GM21515 (cell line): ENCODE measurements around the gene ESRRA.

Source experiments
- ATAC-seq: cut with Tn5 transposase; IDR thresholded peaks from one replicate; pipeline ENCODE4 v1.9.1; 2021; ENCODE audit not compliant: unreplicated experiment

ESRRA gene

GRCh38 chr11:64269540-64270220, 35.6 kb upstream of the ESRRA start:
- peak; percentile 57 for ATAC-seq

GRCh38 chr11:64275031-64275800, 30.1 kb upstream of the ESRRA start:
- no peak for ATAC-seq

DNA sequence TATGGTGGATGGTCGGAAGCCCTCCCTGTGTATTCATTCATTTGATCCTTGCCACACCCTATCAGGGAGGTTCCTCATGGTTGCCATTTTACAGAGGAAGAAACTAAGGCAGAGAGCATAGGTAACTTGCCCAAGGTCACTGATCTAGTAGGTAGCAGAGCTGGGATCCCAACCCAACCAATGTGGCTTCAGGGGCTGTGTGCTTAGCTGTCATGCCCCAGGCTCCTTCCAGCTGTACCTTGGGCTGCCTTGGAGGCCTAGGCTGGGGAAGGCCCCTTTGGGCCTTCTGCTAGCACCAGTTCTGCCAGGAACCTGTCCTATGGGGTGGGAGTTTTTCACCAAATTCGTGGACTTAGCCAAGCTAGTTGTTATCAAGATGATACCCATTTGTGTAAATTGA, 29.5 kb upstream of the ESRRA start:
- ATAC-seq: no peak

- no peak for ATAC-seq
Measured at GRCh38 chr11:64276653-64277431, 28.5 kb upstream of the ESRRA start.

DNA sequence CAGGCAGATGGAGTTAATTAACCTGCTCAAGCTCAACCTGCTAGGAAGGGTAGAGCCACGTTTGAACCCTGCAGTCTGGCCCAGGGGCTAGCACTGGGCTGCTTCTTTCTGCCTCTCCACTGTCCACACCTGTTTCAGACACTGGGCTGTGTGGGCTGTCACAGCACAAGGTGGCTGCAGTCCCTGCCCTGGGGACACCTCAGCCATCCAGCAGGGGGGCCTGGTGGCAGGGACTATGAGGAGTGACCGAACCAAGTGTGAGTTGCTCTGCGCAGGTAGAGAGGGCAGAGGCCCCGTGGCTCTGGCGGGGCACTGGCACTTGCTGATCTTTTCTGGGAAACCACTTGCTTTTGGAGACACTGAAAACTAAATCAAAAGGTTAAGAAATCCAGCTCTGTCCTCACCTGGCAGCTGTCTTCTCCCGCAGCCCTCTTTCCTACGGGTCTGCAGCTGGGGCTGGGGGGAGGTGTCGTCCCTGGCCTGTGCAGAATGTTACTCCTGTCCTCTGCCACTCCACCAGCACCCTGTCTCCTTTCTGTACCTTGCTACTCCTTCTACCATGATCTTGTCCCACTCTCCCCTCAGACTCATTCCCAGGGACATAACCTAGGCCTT, 26.6 kb upstream of the ESRRA start:
- ATAC-seq: no peak

DNA sequence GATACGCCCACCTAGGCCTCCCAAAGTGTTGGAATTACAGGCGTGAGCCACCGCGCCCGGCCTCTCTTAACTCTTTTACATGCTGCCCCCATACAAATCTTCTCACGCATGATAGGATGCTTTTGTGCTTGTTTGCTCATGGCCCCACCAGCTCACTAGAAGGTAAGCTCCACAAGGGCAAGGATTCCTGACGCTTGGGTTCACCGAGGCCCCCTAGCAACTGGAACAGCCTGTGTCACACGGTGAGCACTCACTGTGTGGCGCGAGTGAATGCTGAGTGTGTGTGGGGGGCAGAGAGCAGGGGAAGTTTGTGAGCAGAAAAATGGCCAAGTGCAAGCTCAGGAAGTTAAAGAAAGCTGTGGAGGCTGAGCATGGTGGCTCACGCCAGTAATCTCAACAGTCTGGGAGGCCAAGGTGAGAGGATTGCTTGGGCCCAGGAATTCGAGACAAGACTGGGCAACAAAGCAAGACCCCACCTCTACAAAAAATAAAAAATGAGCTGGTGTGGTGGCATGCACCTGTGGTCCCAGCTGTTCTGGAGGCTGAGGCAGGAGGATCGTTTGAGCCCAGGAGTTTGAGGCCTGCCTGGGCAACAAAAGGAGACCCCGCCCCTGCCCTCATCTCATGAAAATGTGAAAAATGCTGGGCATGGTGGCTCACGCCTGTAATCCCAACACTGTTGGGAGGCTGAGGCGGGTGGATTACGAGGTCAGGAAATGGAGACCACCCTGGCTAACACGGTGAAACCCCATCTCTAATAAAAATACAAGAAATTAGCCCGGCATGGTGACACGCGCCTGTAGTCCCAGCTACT, 23.2 kb upstream of the ESRRA start:
- no peak for ATAC-seq

DNA sequence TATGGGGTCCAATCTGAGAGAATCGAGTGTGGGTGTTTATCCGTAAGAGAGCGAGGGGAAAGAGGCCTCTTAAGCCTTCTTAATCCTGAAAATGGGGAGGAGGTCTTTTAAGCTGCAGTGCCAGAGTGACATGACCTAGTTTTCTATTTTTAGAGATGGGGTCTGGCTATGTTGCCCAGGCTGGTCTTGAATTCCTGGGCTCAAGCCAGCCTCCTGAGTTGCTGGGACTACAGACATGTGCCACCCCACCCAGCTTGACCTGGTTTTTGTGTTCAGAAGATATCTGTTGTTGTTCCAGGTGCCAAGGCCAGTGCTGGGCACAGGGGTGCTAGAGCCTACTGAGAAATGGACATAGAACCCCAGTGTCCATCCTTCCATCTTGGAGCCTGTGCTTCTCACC, 22.2 kb upstream of the ESRRA start:
- ATAC-seq: no peak

DNA sequence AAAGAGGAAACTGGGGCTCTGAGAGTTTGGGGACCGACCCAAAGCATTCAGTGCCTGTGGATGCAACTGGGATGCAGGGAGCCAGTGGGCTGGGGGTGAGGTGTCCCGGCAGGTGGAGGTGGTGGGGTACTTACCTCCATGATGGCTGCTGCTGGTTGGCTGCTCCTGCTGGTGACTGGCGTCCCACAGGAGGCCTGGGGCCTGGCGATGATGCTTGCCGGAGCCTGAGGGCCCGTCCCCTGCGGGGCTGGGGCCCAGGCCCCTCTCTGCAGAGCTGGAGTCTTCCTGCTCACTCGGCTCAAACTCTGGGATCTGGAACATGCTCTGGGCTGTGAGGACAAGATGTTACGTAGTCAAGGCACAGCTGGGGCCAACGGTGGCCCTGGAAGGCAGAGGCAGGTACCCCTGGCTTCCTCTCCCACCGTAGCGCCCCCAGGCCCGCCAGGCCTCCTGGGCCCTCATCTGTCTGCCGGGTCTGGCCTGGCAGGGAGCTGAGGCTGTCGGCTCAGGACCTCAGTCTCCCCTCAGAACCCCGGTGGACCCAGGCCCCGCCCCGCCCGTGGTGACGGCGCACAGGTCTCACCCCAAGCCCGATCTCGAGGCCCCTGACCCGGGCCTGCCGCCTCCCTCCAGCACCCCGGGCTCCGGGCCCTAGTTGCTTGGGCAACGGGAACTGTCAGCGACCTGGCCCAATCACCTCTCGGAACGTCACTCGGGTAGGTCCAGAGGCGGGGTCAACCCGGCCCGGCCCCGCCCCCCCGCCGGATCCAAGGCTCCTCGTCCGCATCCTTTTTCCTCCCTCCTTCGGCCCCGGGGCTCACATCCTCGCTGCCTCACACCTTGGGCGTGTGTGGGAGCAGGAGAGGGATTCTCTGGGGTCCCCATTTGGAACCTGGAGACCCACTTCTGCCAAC, 21.0 kb upstream of the ESRRA start, which contains the start of gene BAD:
BAD (minus strand) TSS at position 618 of the 914 bp plus-strand sequence; CDS start at position 321, 297 bp downstream.
- ATAC-seq: peak; percentile 58

GRCh38 chr11:64284962-64285884, 20.1 kb upstream of the ESRRA start, which contains the start of gene GPR137:
Gene GPR137 (plus strand): TSS chr11:64285848. CDS start chr11:64286525, 677 bp downstream.
- ATAC-seq: peak; percentile 55

DNA sequence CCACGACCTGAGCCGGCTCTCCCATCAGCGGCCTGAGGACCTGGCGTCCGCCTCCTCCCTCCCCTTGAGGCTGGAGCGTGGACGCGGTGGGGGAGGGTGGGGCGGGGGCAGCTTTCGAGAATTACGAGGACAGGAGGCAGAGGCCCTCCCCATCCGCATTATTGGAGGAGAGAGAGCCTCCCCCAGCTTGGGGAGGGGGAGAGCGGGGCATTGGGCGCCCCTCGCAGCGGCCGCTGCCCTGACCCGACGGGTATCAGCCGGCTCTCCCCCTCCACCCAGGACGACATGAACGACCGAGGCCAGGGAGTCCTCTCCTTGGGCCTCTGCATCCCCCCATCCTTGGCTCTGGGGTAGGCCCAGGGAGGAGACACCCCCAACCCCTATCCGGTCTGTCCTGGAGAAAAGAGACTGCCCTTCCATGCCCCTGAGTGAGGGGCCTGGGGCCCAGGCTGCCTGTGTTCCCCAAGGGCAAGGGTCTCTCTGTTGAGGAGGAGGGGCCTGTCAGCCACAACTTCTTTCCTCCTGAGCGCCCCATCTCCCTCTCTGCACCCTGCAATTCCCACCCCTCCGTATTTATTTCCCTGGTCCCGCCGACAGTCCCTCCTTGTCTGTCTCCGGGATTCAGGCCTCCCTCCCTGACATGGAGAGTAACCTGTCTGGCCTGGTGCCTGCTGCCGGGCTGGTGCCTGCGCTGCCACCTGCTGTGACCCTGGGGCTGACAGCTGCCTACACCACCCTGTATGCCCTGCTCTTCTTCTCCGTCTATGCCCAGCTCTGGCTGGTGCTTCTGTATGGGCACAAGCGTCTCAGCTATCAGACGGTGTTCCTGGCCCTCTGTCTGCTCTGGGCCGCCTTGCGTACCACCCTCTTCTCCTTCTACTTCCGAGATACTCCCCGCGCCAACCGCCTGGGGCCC, 19.2 kb upstream of the ESRRA start:
- no peak for ATAC-seq

GRCh38 chr11:64286801-64287159, 18.5 kb upstream of the ESRRA start:
- no peak for ATAC-seq

DNA sequence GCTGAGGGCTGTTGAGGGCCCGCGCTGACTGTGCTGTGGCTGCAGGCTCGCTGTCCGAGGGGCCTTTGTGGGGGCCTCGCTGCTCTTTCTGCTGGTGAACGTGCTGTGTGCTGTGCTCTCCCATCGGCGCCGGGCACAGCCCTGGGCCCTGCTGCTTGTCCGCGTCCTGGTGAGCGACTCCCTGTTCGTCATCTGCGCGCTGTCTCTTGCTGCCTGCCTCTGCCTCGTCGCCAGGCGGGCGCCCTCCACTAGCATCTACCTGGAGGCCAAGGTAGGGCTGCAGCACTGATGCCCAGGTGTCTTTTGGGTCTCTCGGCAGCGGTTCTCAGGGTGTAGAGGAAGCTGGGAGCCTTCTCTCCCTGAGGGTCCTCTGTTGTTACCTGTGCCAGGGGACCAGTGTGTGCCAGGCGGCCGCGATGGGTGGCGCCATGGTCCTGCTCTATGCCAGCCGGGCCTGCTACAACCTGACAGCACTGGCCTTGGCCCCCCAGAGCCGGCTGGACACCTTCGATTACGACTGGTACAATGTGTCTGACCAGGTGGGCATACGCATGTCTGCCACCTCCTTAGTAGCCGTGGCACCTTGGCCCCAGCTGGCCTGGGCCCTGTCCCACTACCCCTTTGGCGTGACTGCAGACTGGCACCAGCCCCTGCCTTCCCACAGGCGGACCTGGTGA, 17.5 kb upstream of the ESRRA start:
- no peak for ATAC-seq

DNA sequence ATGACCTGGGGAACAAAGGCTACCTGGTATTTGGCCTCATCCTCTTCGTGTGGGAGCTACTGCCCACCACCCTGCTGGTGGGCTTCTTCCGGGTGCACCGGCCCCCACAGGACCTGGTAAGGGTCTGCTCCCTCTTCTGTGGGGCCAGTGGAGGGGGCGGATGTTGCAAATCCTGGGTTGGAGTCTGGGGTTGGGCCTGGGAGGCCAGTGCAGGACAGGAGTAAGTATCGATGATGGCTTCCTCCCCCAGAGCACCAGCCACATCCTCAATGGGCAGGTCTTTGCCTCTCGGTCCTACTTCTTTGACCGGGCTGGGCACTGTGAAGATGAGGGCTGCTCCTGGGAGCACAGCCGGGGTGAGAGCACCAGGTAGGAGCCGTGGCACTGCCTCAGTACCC, 17.0 kb upstream of the ESRRA start:
- ATAC-seq: no peak

GRCh38 chr11:64289002-64289564, 16.2 kb upstream of the ESRRA start:
- no peak for ATAC-seq

DNA sequence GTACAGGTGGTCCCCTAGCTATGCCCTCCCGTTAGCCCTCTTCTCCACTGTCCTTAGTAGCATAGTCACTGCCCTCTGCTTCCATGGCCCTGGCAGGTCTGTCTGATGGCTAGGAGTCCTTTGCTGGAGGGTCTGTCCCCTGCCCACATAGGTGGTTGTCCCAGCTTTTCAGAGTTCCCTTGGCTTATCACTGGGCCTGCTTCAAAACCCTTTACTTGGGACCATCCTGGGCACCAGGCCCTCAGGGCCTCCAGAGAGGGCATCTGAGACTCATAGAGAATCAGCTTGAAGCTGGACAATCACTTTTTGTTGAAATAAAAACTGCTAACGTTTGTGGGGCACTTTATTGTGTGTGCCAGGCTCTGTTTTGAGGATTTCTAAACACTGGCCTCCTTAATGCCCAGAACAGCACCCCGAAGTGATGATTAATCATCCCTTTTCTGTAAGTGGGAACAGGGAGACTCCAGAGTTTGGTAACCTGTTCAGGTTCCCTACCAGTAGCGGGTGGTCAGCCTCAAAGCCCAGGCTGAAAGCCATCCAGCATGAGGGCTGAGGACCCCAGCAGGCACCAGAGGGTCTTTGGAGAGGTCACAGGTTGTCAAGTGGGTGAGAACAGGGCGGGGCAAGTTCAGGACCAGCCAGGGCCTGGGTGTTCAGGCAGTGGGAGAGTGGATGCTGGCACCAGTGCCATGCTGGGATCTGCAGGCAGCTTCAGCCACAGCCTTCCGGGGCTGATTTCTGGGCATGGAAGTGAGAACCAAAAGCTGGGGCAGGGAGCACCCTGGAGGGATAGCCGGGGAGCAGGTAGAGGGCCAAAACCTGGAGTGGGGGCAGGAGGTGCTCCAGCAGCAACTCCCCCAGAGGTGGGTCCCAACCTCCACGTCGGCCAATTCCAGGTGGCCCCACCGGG, 14.7 kb upstream of the ESRRA start:
- no peak for ATAC-seq
